GM12875 (cell line): ENCODE data around the gene USP40.

ENCODE experiments used
- H3K4me3 ChIP-seq: one replicate; pipeline ENCODE4 v1.5.1; 2011; ENCODE audit warnings: low read depth, low read length, control low read depth
- TF ChIP-seq, protein P1 (sequence below): IDR thresholded peaks from 2 replicates; pipeline ENCODE4 v1.5.1; 2011; ENCODE audit warnings: low read depth, mild to moderate bottlenecking, control low read depth, inconsistent platforms, low read length, moderate library complexity, borderline replicate concordance; ENCODE audit not compliant: insufficient read depth

The USP40 gene

DNA sequence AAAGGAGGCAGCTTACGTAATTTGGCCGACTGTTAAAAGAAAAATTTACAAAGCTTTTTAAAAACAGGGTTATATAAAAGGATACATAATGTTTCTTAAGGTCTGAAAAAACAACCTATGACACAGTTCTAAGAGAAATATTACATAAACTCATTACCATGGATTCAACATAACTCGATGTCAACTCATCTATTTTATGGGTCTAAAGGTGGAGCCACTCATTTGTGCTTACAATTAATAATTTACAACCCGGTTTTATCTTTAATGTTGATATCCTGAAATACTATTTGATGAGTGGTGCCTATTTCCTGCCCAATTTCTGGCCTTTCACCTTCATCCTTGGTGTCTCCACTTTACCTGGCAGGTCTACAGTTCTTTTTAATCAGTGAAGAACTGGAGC, 15.1 kb downstream of the USP40 start:
- H3K4me3 ChIP-seq, result no peak overlapping the region
- TF ChIP-seq, protein P1, sequence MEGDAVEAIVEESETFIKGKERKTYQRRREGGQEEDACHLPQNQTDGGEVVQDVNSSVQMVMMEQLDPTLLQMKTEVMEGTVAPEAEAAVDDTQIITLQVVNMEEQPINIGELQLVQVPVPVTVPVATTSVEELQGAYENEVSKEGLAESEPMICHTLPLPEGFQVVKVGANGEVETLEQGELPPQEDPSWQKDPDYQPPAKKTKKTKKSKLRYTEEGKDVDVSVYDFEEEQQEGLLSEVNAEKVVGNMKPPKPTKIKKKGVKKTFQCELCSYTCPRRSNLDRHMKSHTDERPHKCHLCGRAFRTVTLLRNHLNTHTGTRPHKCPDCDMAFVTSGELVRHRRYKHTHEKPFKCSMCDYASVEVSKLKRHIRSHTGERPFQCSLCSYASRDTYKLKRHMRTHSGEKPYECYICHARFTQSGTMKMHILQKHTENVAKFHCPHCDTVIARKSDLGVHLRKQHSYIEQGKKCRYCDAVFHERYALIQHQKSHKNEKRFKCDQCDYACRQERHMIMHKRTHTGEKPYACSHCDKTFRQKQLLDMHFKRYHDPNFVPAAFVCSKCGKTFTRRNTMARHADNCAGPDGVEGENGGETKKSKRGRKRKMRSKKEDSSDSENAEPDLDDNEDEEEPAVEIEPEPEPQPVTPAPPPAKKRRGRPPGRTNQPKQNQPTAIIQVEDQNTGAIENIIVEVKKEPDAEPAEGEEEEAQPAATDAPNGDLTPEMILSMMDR, result no peak

DNA sequence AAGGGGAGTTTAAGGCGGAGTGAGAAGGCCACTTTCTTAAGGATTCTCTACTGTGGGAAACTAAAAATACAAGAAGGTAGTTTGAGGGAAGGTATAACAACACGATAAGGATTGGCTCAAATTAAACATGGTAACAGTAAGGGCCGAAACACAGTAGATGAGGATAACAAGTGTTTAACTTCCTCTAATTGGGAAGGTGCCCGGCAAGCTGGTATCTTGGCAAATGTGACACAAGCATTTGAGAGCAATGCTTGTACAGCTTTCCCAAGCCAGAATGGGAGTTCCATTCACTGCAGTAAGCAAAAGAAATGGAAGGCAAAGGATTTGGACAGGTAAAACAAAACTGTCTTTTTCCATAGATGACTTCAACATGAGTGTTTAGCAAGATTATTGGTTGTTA, 19.8 kb downstream of the USP40 start:
- TF ChIP-seq, protein P1, result no peak
- no peak overlapping the region for H3K4me3 ChIP-seq

DNA sequence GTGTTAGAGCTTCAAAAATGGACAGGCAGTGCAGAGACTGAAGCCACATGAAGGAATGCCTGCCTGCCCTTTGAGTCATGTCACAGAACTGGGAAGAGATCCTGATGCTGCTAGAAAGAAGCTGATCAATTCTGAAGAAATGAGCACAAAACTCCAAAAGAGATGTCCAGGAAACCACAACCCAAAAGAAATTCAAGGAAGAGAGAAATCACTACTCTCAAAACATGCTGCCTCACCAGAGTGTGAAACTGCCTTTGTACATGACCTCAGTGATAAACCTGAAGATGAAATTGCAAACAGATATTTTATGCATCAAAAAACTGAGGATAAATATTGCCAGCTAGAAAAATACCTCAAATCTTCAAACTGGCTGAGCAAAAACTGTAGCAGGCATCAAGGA, 20.5 kb downstream of the USP40 start:
- TF ChIP-seq, protein P1, result no peak
- H3K4me3 ChIP-seq, result no peak overlapping the region

DNA sequence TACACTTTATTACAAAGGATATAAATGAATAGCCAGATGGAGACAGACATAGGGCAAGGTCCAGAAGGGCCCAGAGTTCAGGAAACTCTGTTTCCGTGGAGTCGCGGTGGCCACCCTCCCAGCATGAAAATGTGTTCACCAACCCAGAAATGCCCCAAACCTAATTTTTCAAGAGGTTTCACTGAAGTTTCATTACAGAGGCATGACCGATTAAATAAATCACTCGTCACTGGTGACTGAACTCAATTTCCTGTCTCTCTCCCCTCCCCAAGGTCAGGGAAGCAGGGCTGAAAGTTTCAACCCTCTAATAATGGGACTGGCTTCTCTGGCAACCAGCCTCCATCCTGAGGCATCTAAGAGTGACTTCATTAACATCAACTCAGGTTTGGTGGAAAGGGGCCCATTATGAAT, 22.4 kb downstream of the USP40 start:
- TF ChIP-seq, protein P1, result no peak
- no peak overlapping the region for H3K4me3 ChIP-seq

DNA sequence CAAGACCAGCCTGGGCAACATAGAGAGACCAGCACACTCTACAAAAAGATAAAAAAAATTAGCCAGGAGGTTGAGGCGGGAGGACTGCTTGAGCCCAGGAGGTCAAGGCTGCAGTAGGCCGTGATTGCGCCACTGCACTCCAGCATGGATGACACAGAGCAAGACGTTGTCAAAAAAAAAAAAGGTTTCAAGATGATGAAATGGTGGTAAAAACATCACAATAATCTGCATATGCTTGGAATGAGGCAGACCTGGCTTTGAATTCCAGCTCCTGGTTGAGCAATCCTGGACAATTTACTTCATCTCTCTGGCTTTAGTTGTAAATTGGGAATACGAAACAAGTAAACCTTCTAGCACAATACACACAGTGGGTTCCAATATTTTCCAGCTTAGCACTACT, 24.1 kb downstream of the USP40 start:
- H3K4me3 ChIP-seq, result no peak overlapping the region
- TF ChIP-seq, protein P1, result no peak

DNA sequence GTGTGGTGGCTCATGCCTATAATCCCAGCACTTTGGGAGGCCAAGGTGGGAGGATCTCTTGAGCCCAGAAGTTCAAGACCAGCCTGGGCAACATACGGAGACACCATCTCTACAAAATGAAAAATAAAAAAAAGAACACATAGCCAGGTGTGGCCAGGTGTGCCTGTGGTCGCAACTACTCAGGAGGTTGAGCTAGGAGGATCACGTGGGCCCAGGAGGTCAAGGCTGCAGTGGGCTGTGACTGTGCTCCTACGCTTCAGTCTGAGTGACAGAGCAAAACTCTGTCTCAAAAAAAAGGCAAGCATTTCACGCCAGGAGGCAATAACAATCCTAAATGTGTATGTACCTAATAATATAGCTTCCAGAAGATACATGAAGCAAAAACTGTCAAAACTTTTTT, 27.8 kb downstream of the USP40 start:
- no peak overlapping the region for H3K4me3 ChIP-seq
- TF ChIP-seq, protein P1, result no peak

DNA sequence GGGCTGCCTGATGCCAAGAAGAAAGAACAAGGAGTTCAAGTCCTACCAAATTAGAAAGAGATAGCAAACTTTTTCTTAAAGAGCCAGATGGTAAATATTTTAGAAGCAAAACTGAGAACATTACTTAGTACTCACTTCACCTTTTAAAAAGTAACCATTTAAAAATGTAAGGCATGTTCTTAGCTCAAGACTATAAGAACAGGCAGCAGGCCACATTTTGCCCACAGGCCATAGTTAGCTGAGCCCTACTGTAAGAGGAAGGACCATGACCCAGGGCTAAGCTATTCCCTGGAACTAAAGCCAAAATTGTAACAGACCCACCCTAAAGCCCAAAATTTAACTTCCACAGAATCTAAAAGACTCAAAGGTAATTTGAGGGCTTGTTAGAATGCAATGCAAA, 31.3 kb downstream of the USP40 start:
- H3K4me3 ChIP-seq, result no peak overlapping the region
- TF ChIP-seq, protein P1, result no peak
